ENCODE measurements around the gene MAGEL2. TPM values are rescaled to one million over a fixed set of nuclear protein-coding genes. Genes with fewer than 3 reads are reported as not detected.
"Not testable (repeated sequence)": the region's sequence is repeated elsewhere in the genome, so short reads cannot be mapped to it uniquely, and the experiment has no call there.

MAGEL2 gene
- total RNA-seq, 1 experiment from 2014 or later: 9.2 TPM

DNA sequence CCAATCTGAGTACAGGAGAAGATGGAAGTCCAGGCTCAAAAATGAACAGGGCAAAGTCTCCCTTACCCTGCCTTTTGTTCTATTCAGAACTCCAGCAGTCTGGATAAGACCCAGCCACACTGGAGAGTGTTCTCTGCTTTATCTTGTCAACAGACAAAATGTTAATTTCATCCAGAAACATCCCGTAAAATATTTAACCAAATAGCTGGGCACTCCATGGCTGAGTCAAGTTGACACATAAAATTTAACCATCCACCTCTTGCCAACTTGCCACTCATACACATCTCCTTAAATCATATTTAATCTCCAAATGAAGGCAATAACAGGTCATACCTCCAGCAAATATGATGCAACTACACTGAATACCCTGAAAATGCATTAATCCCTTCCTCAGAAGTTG, 48.6 kb downstream of the MAGEL2 start:
- Histone ChIP-seq H3K9me3 (ENCODE audit: control insufficient read depth, low read depth, low read length) (peaks cover 64% of the 10 kb centered on the region), H2AK5ac (ENCODE audit: insufficient read length, low read length) (no peak overlapping the region), H2BK15ac (ENCODE audit: low read depth, low read length) (no peak overlapping the region), H4K8ac (replicated peaks; ENCODE audit: insufficient read length, low read depth, low read length) (no peak overlapping the region), H3K56ac (ENCODE audit: insufficient read length, low read depth, low read length) (no peak overlapping the region), H4K91ac (ENCODE audit: insufficient read length, low read depth, low read length) (no peak overlapping the region), H2BK20ac (ENCODE audit: low read depth, low read length, poor library complexity, severe bottlenecking) (no peak overlapping the region), H2BK5ac (ENCODE audit: insufficient read length, low read length) (no peak overlapping the region), H4K20me1 (ENCODE audit: control insufficient read depth, insufficient read depth, insufficient read length) (no peaks in the 10 kb centered on the region), H3K14ac (ENCODE audit: insufficient read depth, low read length) (no peak overlapping the region), H3K23ac (ENCODE audit: insufficient read length, low read depth, low read length) (no peak overlapping the region), H3K27ac (ENCODE audit: insufficient read length, low read depth, low read length) (no peak overlapping the region), H3K79me2 (ENCODE audit: insufficient read depth, low read length) (no peaks in the 10 kb centered on the region), H2BK12ac (ENCODE audit: insufficient read length, low read depth, low read length) (no peak overlapping the region), H3K4me1 (ENCODE audit: insufficient read depth, low read length) (no peaks in the 10 kb centered on the region), H2AFZ (ENCODE audit: low read length) (no peak overlapping the region), H3K23me2 (ENCODE audit: insufficient read length, low read depth, low read length, poor library complexity, severe bottlenecking) (no peaks in the 10 kb centered on the region), H4K5ac (ENCODE audit: insufficient read length, low read depth, low read length) (no peak overlapping the region), H3K4me2 (ENCODE audit: insufficient read depth, insufficient read length, low read length) (no peak overlapping the region), H2BK120ac (ENCODE audit: low read depth, low read length, poor library complexity, severe bottlenecking) (no peak overlapping the region), H3K4ac (ENCODE audit: low read depth, low read length) (no peak overlapping the region), H3K27me3 (ENCODE audit: insufficient read depth, low read length) (no peaks in the 10 kb centered on the region), H3K18ac (ENCODE audit: insufficient read length, low read depth, low read length) (no peak overlapping the region), H3T11ph (ENCODE audit: low read length) (no peak overlapping the region), H3K79me1 (ENCODE audit: insufficient read depth, low read depth, low read length, poor library complexity, severe bottlenecking) (no peaks in the 10 kb centered on the region), H3K9ac (ENCODE audit: extremely low read depth, insufficient read length, low read length) (no peak overlapping the region)
- H3K36me3 Mint-ChIP-seq (ENCODE audit: insufficient read depth in 1 of 3, low read depth in 3 of 3): peaks cover 0 to 4% (median 0%) of the 10 kb centered on the region in 3 experiments; a peak in 2 of 7 replicates
- no peaks in the 10 kb centered on the region; the same call in none of the 2 replicates for H3K27me3 Mint-ChIP-seq (ENCODE audit: low read depth)
- peaks cover 72 to 77% of the 10 kb centered on the region in 2 experiments for H3K9me3 Mint-ChIP-seq
- DNase-seq: no peak
- TF ChIP-seq, protein P1, sequence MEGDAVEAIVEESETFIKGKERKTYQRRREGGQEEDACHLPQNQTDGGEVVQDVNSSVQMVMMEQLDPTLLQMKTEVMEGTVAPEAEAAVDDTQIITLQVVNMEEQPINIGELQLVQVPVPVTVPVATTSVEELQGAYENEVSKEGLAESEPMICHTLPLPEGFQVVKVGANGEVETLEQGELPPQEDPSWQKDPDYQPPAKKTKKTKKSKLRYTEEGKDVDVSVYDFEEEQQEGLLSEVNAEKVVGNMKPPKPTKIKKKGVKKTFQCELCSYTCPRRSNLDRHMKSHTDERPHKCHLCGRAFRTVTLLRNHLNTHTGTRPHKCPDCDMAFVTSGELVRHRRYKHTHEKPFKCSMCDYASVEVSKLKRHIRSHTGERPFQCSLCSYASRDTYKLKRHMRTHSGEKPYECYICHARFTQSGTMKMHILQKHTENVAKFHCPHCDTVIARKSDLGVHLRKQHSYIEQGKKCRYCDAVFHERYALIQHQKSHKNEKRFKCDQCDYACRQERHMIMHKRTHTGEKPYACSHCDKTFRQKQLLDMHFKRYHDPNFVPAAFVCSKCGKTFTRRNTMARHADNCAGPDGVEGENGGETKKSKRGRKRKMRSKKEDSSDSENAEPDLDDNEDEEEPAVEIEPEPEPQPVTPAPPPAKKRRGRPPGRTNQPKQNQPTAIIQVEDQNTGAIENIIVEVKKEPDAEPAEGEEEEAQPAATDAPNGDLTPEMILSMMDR (conservative IDR thresholded peaks at IDR 0.05): no peak
- WGBS (ENCODE audit: extremely low coverage, insufficient read length, low lambda C conversion rate): no CpG with 5 or more reads among the region's 1 CpG
- H3K4me3 Mint-ChIP-seq: no peak overlapping the region
- no peak overlapping the region for H3K27ac Mint-ChIP-seq
- H3K4me1 Mint-ChIP-seq: no peaks in the 10 kb centered on the region

GRCh38 chr15:23597278-23597677, 50.4 kb downstream of the MAGEL2 start:
- H3K4me1 Mint-ChIP-seq; H2BK120ac ChIP-seq (ENCODE audit: low read depth, low read length, poor library complexity, severe bottlenecking); H3K9ac ChIP-seq (ENCODE audit: extremely low read depth, insufficient read length, low read length); H2BK15ac ChIP-seq (ENCODE audit: low read depth, low read length); H2AFZ ChIP-seq (ENCODE audit: low read length); H3K56ac ChIP-seq (ENCODE audit: insufficient read length, low read depth, low read length); H3K4ac ChIP-seq (ENCODE audit: low read depth, low read length); H2BK20ac ChIP-seq (ENCODE audit: low read depth, low read length, poor library complexity, severe bottlenecking); H3K36me3 Mint-ChIP-seq (ENCODE audit: insufficient read depth in 1 of 3, low read depth in 3 of 3); H3K4me2 ChIP-seq (ENCODE audit: insufficient read depth, insufficient read length, low read length); H3K4me1 ChIP-seq (ENCODE audit: insufficient read depth, low read length); H3K79me1 ChIP-seq (ENCODE audit: insufficient read depth, low read depth, low read length, poor library complexity, severe bottlenecking); H3T11ph ChIP-seq (ENCODE audit: low read length); H3K23ac ChIP-seq (ENCODE audit: insufficient read length, low read depth, low read length); H2BK12ac ChIP-seq (ENCODE audit: insufficient read length, low read depth, low read length); H3K18ac ChIP-seq (ENCODE audit: insufficient read length, low read depth, low read length); H3K14ac ChIP-seq (ENCODE audit: insufficient read depth, low read length); H4K20me1 ChIP-seq (ENCODE audit: control insufficient read depth, insufficient read depth, insufficient read length); H3K27me3 ChIP-seq (ENCODE audit: insufficient read depth, low read length); H3K27ac ChIP-seq (ENCODE audit: insufficient read length, low read depth, low read length); H4K5ac ChIP-seq (ENCODE audit: insufficient read length, low read depth, low read length); H4K8ac ChIP-seq (replicated peaks; ENCODE audit: insufficient read length, low read depth, low read length); H4K91ac ChIP-seq (ENCODE audit: insufficient read length, low read depth, low read length); H3K4me3 Mint-ChIP-seq; H3K27me3 Mint-ChIP-seq (ENCODE audit: low read depth); H3K79me2 ChIP-seq (ENCODE audit: insufficient read depth, low read length); H2BK5ac ChIP-seq (ENCODE audit: insufficient read length, low read length); DNase-seq; H3K23me2 ChIP-seq (ENCODE audit: insufficient read length, low read depth, low read length, poor library complexity, severe bottlenecking); H2AK5ac ChIP-seq (ENCODE audit: insufficient read length, low read length): not testable (repeated sequence)
- Mint-ChIP-seq H3K9me3 (peaks cover 58 to 65% of the 10 kb centered on the region in 2 experiments), H3K27ac (peak overlapping the region in 1 of 3 experiments; percentile 35; a peak in 1 of 7 replicates)
- H3K9me3 ChIP-seq (ENCODE audit: control insufficient read depth, low read depth, low read length): peaks cover 53% of the 10 kb centered on the region
- no CpG with 5 or more reads among the region's 14 CpGs for WGBS (ENCODE audit: extremely low coverage, insufficient read length, low lambda C conversion rate)

Measured in H9 (cell line).